H9 (cell line): Measurements from ENCODE around the gene MAML3. TPM values are rescaled to one million over a fixed set of nuclear protein-coding genes. Genes with fewer than 3 reads are reported as not detected.

Experiments used
- DNase-seq: peaks from one replicate; pipeline ENCODE4 v3.0.0-alpha.2; 2017
- H2AFZ ChIP-seq: one replicate; pipeline ENCODE4 v1.6.1; 2013; ENCODE audit warnings: mild to moderate bottlenecking, low read length, control low read depth, moderate library complexity
- H2AK5ac ChIP-seq: 2 replicates; pipeline ENCODE4 v1.6.1; 2013; ENCODE audit warnings: low read length, control low read depth, mixed read lengths; ENCODE audit not compliant: insufficient read length
- H2BK120ac ChIP-seq: one replicate; pipeline ENCODE4 v1.6.1; 2013; ENCODE audit warnings: low read depth, mild to moderate bottlenecking, low read length, control low read depth, inconsistent platforms; ENCODE audit not compliant: poor library complexity, severe bottlenecking
- H2BK12ac ChIP-seq: 2 replicates; pipeline ENCODE4 v1.6.1; 2013; ENCODE audit warnings: low read length, control low read depth, mixed read lengths, low read depth; ENCODE audit not compliant: insufficient read length
- H2BK15ac ChIP-seq: 2 replicates; pipeline ENCODE4 v1.6.1; 2013; ENCODE audit warnings: low read depth, low read length, control low read depth
- H2BK20ac ChIP-seq: one replicate; pipeline ENCODE4 v1.6.1; 2013; ENCODE audit warnings: low read depth, mild to moderate bottlenecking, low read length, control low read depth, inconsistent platforms; ENCODE audit not compliant: poor library complexity, severe bottlenecking
- H2BK5ac ChIP-seq: 2 replicates; pipeline ENCODE4 v1.6.1; 2013; ENCODE audit warnings: low read length, control low read depth, mixed read lengths; ENCODE audit not compliant: insufficient read length
- H3K14ac ChIP-seq: 2 replicates; pipeline ENCODE4 v1.6.1; 2013; ENCODE audit warnings: low read length, control low read depth; ENCODE audit not compliant: insufficient read depth
- H3K18ac ChIP-seq: 2 replicates; pipeline ENCODE4 v1.6.1; 2013; ENCODE audit warnings: low read depth, mild to moderate bottlenecking, mixed read lengths, low read length, control low read depth; ENCODE audit not compliant: insufficient read length
- H3K23ac ChIP-seq: 2 replicates; pipeline ENCODE4 v1.6.1; 2013; ENCODE audit warnings: low read length, control low read depth, mixed read lengths, low read depth; ENCODE audit not compliant: insufficient read length
- H3K23me2 ChIP-seq: 2 replicates; pipeline ENCODE4 v1.6.1; 2013; ENCODE audit warnings: low read depth, mild to moderate bottlenecking, mixed read lengths, low read length, control low read depth; ENCODE audit not compliant: insufficient read length, poor library complexity, severe bottlenecking
- H3K27ac ChIP-seq: 2 replicates; pipeline ENCODE4 v1.5.1; 2013; ENCODE audit warnings: low read length, control low read depth, mixed read lengths, low read depth; ENCODE audit not compliant: insufficient read length
- H3K27me3 ChIP-seq: 2 replicates; pipeline ENCODE4 v1.6.1; 2013; ENCODE audit warnings: low read length, control low read depth, inconsistent platforms; ENCODE audit not compliant: insufficient read depth
- H3K4ac ChIP-seq: 2 replicates; pipeline ENCODE4 v1.6.1; 2013; ENCODE audit warnings: low read depth, mild to moderate bottlenecking, control low read depth, inconsistent platforms, low read length, moderate library complexity
- H3K4me1 ChIP-seq: 2 replicates; pipeline ENCODE4 v1.6.1; 2013; ENCODE audit warnings: low read length, control low read depth, inconsistent platforms; ENCODE audit not compliant: insufficient read depth
- H3K4me2 ChIP-seq: 2 replicates; pipeline ENCODE4 v1.6.1; 2013; ENCODE audit warnings: low read length, control low read depth, mixed read lengths; ENCODE audit not compliant: insufficient read length, insufficient read depth
- H3K56ac ChIP-seq: 2 replicates; pipeline ENCODE4 v1.6.1; 2013; ENCODE audit warnings: low read depth, mild to moderate bottlenecking, mixed read lengths, low read length, control low read depth; ENCODE audit not compliant: insufficient read length
- H3K79me1 ChIP-seq: 2 replicates; pipeline ENCODE4 v1.6.1; 2013; ENCODE audit warnings: low read depth, mild to moderate bottlenecking, moderate library complexity, low read length, control low read depth, inconsistent platforms; ENCODE audit not compliant: insufficient read depth, poor library complexity, severe bottlenecking
- H3K79me2 ChIP-seq: 2 replicates; pipeline ENCODE4 v1.6.1; 2013; ENCODE audit warnings: low read length, control low read depth, inconsistent platforms; ENCODE audit not compliant: insufficient read depth
- H3K9ac ChIP-seq: 2 replicates; pipeline ENCODE4 v1.6.1; 2013; ENCODE audit warnings: low read length, control low read depth, mixed read lengths; ENCODE audit not compliant: insufficient read length; ENCODE audit errors: extremely low read depth
- H3K9me3 ChIP-seq: one replicate; pipeline ENCODE4 v1.6.1; 2013; ENCODE audit warnings: low read depth, low read length, inconsistent platforms; ENCODE audit not compliant: control insufficient read depth
- H3T11ph ChIP-seq: one replicate; pipeline ENCODE4 v1.6.1; 2013; ENCODE audit warnings: mild to moderate bottlenecking, low read length, control low read depth, inconsistent platforms
- H4K20me1 ChIP-seq: one replicate; pipeline ENCODE4 v1.6.1; 2013; ENCODE audit not compliant: control insufficient read depth, insufficient read length, insufficient read depth
- H4K5ac ChIP-seq: 2 replicates; pipeline ENCODE4 v1.6.1; 2013; ENCODE audit warnings: low read depth, mild to moderate bottlenecking, mixed read lengths, low read length, control low read depth; ENCODE audit not compliant: insufficient read length
- H4K8ac ChIP-seq: replicated peaks from 2 replicates; pipeline ENCODE4 v1.6.1; 2013; ENCODE audit warnings: low read length, control low read depth, mixed read lengths, low read depth; ENCODE audit not compliant: insufficient read length
- H4K91ac ChIP-seq: 2 replicates; pipeline ENCODE4 v1.6.1; 2013; ENCODE audit warnings: low read depth, mild to moderate bottlenecking, moderate library complexity, mixed read lengths, low read length, control low read depth; ENCODE audit not compliant: insufficient read length
- H3K27ac Mint-ChIP-seq, 3 experiments: 2 replicates in 2 of 3; 3 replicates in 1 of 3; pipeline ENCODE4 v1.8.0; 2020 to 2021; ENCODE audit warnings: mixed read lengths in 3 of 3, mild to moderate bottlenecking in 1 of 3, moderate library complexity in 1 of 3
- H3K27me3 Mint-ChIP-seq: 2 replicates; pipeline ENCODE4 v1.8.0; 2021; ENCODE audit warnings: low read depth, mild to moderate bottlenecking, moderate library complexity, mixed read lengths
- H3K36me3 Mint-ChIP-seq, 3 experiments: 2 replicates in 2 of 3; 3 replicates in 1 of 3; pipeline ENCODE4 v1.8.0; 2020 to 2021; ENCODE audit warnings: low read depth in 3 of 3, mixed read lengths in 3 of 3; ENCODE audit not compliant: insufficient read depth in 1 of 3
- H3K4me1 Mint-ChIP-seq, 2 experiments: 2 replicates each; pipeline ENCODE4 v1.8.0; 2020; ENCODE audit warnings: mixed read lengths in 2 of 2
- H3K4me3 Mint-ChIP-seq, 2 experiments: 2 replicates in 1 of 2; 3 replicates in 1 of 2; pipeline ENCODE4 v1.8.0; 2020 to 2021; ENCODE audit warnings: mild to moderate bottlenecking in 2 of 2, mixed read lengths in 2 of 2, moderate library complexity in 1 of 2
- H3K9me3 Mint-ChIP-seq, 2 experiments: 2 replicates in 1 of 2; 3 replicates in 1 of 2; pipeline ENCODE4 v1.8.0; 2020; ENCODE audit warnings: mild to moderate bottlenecking in 2 of 2, mixed read lengths in 2 of 2, moderate library complexity in 1 of 2
- CTCF ChIP-seq: fragments of 200-600 bp; sonication (generic); conservative IDR thresholded peaks from 3 replicates; pipeline ENCODE4 v1.8.0; 2021; ENCODE audit warnings: antibody characterized with exemption, mild to moderate bottlenecking
- WGBS: extraction: QIAGEN DNeasy Blood & Tissue Kit; methylation state at CpG from one replicate; pipeline ENCODE4 v1.1.7; 2013; ENCODE audit warnings: missing lambda C conversion rate, low lambda C conversion rate, mixed read lengths; ENCODE audit not compliant: insufficient read length; ENCODE audit errors: extremely low coverage; 5-methylcytosine and 5-hydroxymethylcytosine counted together
- total RNA-seq: library from RNA; stranded (reverse); gene quantifications from 2 replicates; pipeline ENCODE4 v1.2.1, GENCODE V29; 2021

The MAML3 gene
- total RNA-seq, 1 experiment from 2014 or later, result 3.9 TPM

GRCh38 chr4:140031061-140031460 lies 122.9 kb downstream of the MAML3 start:
- no peak overlapping the region for H4K8ac ChIP-seq
- no peak overlapping the region for H2AK5ac ChIP-seq
- H3K79me2 ChIP-seq, result no peaks in the 10 kb centered on the region
- no peaks in the 10 kb centered on the region for H3K23me2 ChIP-seq
- no peaks in the 10 kb centered on the region for H3K79me1 ChIP-seq
- no peak overlapping the region for H3T11ph ChIP-seq
- H2BK12ac ChIP-seq, result no peak overlapping the region
- no peak overlapping the region for H3K9ac ChIP-seq
- H2BK20ac ChIP-seq, result no peak overlapping the region
- no peak overlapping the region for H2BK5ac ChIP-seq
- Mint-ChIP-seq H3K27ac (no peak overlapping the region), H3K9me3 (no peaks in the 10 kb centered on the region), H3K4me1 (0 out of 4 replicates have a peak, but pooled peaks cover 0 to under 1% of the 10 kb centered on the region in 2 experiments), H3K27me3 (no peaks in the 10 kb centered on the region), H3K4me3 (no peak overlapping the region), H3K36me3 (no peaks in the 10 kb centered on the region)
- H3K14ac ChIP-seq, result no peak overlapping the region
- no peak overlapping the region for H3K4me2 ChIP-seq
- no peak overlapping the region for H2BK15ac ChIP-seq
- no peaks in the 10 kb centered on the region for H4K20me1 ChIP-seq
- no peak for DNase-seq
- no peaks in the 10 kb centered on the region for H3K27me3 ChIP-seq
- no peak overlapping the region for H2AFZ ChIP-seq
- no peak overlapping the region for H4K91ac ChIP-seq
- H3K4me1 ChIP-seq, result no peaks in the 10 kb centered on the region; the same call in 1 of the 2 replicates
- no CpG with 5 or more reads among the region's 6 CpGs for WGBS
- TF ChIP-seq CTCF, result no peak
- H3K9me3 ChIP-seq, result no peaks in the 10 kb centered on the region
- H3K56ac ChIP-seq, result no peak overlapping the region
- no peak overlapping the region for H2BK120ac ChIP-seq
- H3K27ac ChIP-seq, result no peak overlapping the region
- no peak overlapping the region for H3K23ac ChIP-seq
- H4K5ac ChIP-seq, result no peak overlapping the region
- no peak overlapping the region for H3K4ac ChIP-seq
- H3K18ac ChIP-seq, result no peak overlapping the region
